Body of pancreas (tissue), 4 donors: ENCODE measurements around the gene GRID2. TPM values are rescaled to one million over a fixed set of nuclear protein-coding genes. Genes with fewer than 3 reads are reported as not detected.
"Not testable (repeated sequence)": the region's sequence is repeated elsewhere in the genome, so short reads cannot be mapped to it uniquely, and the experiment has no call there.

Experiments used
- ATAC-seq: fragments of 150-250 bp; one replicate; pipeline ENCODE4 v1.9.1; 2016
- DNase-seq, 4 donors: peaks; one replicate each; pipeline ENCODE4 v3.0.0-alpha.2; 2019
- H3K27ac ChIP-seq, 4 donors: fragments of 200-600 bp; sonication (generic); 1 replicate in 3 of 4; 2 replicates in 1 of 4; pipeline versions ENCODE4 v1.5.1 to v1.6.1; 2016 to 2019; ENCODE audit warnings: mild to moderate bottlenecking in 1 of 4, mixed read lengths in 1 of 4, moderate library complexity in 1 of 4
- H3K27me3 ChIP-seq, 2 donors: fragments of 200-600 bp; sonication (generic); one replicate each; pipeline ENCODE4 v1.6.0; 2016; ENCODE audit warnings: mild to moderate bottlenecking in 1 of 2
- H3K36me3 ChIP-seq, 2 donors: fragments of 200-600 bp; sonication (generic); replicated peaks in 1 of 2; 2 replicates each; pipeline ENCODE4 v1.5.1; 2016; ENCODE audit warnings: low read depth in 2 of 2; ENCODE audit not compliant: insufficient read depth in 1 of 2
- H3K4me1 ChIP-seq: fragments of 200-600 bp; sonication (generic); one replicate; pipeline ENCODE4 v1.6.0; 2016
- H3K4me3 ChIP-seq, 2 donors: fragments of 200-600 bp; sonication (generic); 1 replicate in 1 of 2; 2 replicates in 1 of 2; pipeline ENCODE4 v1.5.1; 2016 to 2019
- H3K9me3 ChIP-seq, 3 donors: fragments of 200-600 bp; sonication (generic); 1 replicate in 2 of 3; 2 replicates in 1 of 3; pipeline ENCODE4 v1.5.1; 2016
- CTCF ChIP-seq, 7 experiments: fragments of 450-650 bp in 4 of 7; fragments of 200-600 bp in 3 of 7; sonication (generic) in 3 of 7; IDR thresholded peaks; one replicate each; pipeline ENCODE4 v1.5.1; 2016 to 2019; ENCODE audit warnings: antibody characterized with exemption in 7 of 7
- POLR2A ChIP-seq, 3 donors: fragments of 450-650 bp; IDR thresholded peaks; one replicate each; pipeline ENCODE4 v1.6.1; 2016; ENCODE audit warnings: antibody characterized with exemption in 3 of 3, mild to moderate bottlenecking in 2 of 3
- WGBS, 2 donors: methylation state at CpG; one replicate each; pipeline ENCODE4 v1.1.5; 2017; 5-methylcytosine and 5-hydroxymethylcytosine counted together
- intact Hi-C: fragments of 100-400 bp; cut with DNase I; formaldehyde crosslinking; loops from one replicate; pipeline ENCODE4 v1.15.1; 2023
- total RNA-seq, 2 donors: library from RNA; depleted of rRNA; stranded (reverse); fragments of >200 nt; gene quantifications; one replicate each; pipeline ENCODE4 v1.1.0, GENCODE V29; 2016

GRID2 gene
- total RNA-seq, 2 donors from 2014 or later = not detected

GRCh38 chr4:93355411-93355810 is 1051.6 kb downstream of the GRID2 start:
- Histone ChIP-seq H3K27me3 (no peaks in the 10 kb centered on the region), H3K4me3 (no peak overlapping the region), H3K9me3 (no peaks in the 10 kb centered on the region), H3K36me3 (no peaks in the 10 kb centered on the region), H3K27ac (no peak overlapping the region), H3K4me1 (no peaks in the 10 kb centered on the region)
- WGBS, 2 donors = 24 to 32% methylated on average over 4 of the region's 4 CpGs
- DNase-seq (no peak), ATAC-seq (no peak)
- intact Hi-C loops = no loop called here
- TF ChIP-seq POLR2A (IDR thresholded peaks at IDR 0.05) (no peak), CTCF (IDR thresholded peaks at IDR 0.05) (no peak)

GRCh38 chr4:93359586-93359985 is 1055.8 kb downstream of the GRID2 start:
- DNase-seq (no peak), ATAC-seq (no peak)
- H3K27me3 ChIP-seq = no peaks in the 10 kb centered on the region
- no peaks in the 10 kb centered on the region for H3K4me1 ChIP-seq
- intact Hi-C loops = no loop called here
- no peaks in the 10 kb centered on the region for H3K36me3 ChIP-seq
- WGBS, 2 donors = 65 to 72% methylated on average over 3 of the region's 3 CpGs
- no peak overlapping the region for H3K4me3 ChIP-seq
- no peak for TF ChIP-seq CTCF (IDR thresholded peaks at IDR 0.05)
- no peak for TF ChIP-seq POLR2A (IDR thresholded peaks at IDR 0.05)
- H3K9me3 ChIP-seq = no peaks in the 10 kb centered on the region
- H3K27ac ChIP-seq = no peak overlapping the region

- H3K9me3 ChIP-seq, H3K4me3 ChIP-seq, H3K36me3 ChIP-seq, DNase-seq, H3K27ac ChIP-seq, H3K4me1 ChIP-seq, ATAC-seq, H3K27me3 ChIP-seq, intact Hi-C loops: not testable (repeated sequence)
- WGBS, 2 donors = 66 to 84% methylated on average over 9 of the region's 9 CpGs
Measured at GRCh38 chr4:93366169-93366755, 1062.5 kb downstream of the GRID2 start.

GRCh38 chr4:93368968-93369367 is 1065.2 kb downstream of the GRID2 start:
- intact Hi-C loops = no loop called here
- no peak overlapping the region for H3K27ac ChIP-seq
- no peaks in the 10 kb centered on the region for H3K27me3 ChIP-seq
- no peak overlapping the region for H3K4me3 ChIP-seq
- 44 to 45% methylated on average over 4 of the region's 4 CpGs for WGBS, 2 donors
- ATAC-seq = no peak
- TF ChIP-seq CTCF (IDR thresholded peaks at IDR 0.05) (no peak), POLR2A (IDR thresholded peaks at IDR 0.05) (no peak)
- no peaks in the 10 kb centered on the region for H3K36me3 ChIP-seq
- no peaks in the 10 kb centered on the region for H3K4me1 ChIP-seq
- no peak for DNase-seq
- no peaks in the 10 kb centered on the region for H3K9me3 ChIP-seq

- Histone ChIP-seq H3K4me1 (no peaks in the 10 kb centered on the region), H3K9me3 (no peaks in the 10 kb centered on the region), H3K27me3 (no peaks in the 10 kb centered on the region), H3K4me3 (no peak overlapping the region), H3K36me3 (no peaks in the 10 kb centered on the region), H3K27ac (no peak overlapping the region)
- DNase-seq (no peak), ATAC-seq (no peak)
- intact Hi-C loops = no loop called here
- 81 to 82% methylated on average over 6 of the region's 6 CpGs for WGBS, 2 donors
- TF ChIP-seq CTCF (IDR thresholded peaks at IDR 0.05) = no peak
- no peak for TF ChIP-seq POLR2A (IDR thresholded peaks at IDR 0.05)
Measured at GRCh38 chr4:93370256-93370655, 1066.5 kb downstream of the GRID2 start.
